ENCODE measurements around the gene NHERF2.

NHERF2 gene

GRCh38 chr16:2042986-2043666 is 16.4 kb downstream of the NHERF2 start:
- no peak for DNase-seq

GRCh38 chr16:2043667-2044451 is 17.2 kb downstream of the NHERF2 start:
- DNase-seq = no peak

GRCh38 chr16:2044541-2044940 is 17.8 kb downstream of the NHERF2 start:
- no peak for DNase-seq

GRCh38 chr16:2045965-2046892 is 19.5 kb downstream of the NHERF2 start:
- DNase-seq = no peak

- no peak for DNase-seq
Measured at GRCh38 chr16:2046893-2047329, 20.2 kb downstream of the NHERF2 start.

- peak; percentile 93 for DNase-seq
Measured at GRCh38 chr16:2047330-2048115, 20.8 kb downstream of the NHERF2 start, which contains the start of the genes NTHL1 and TSC2. Gene NTHL1, minus strand, starts transcription at chr16:2047834. Its CDS starts 11 bp downstream, at chr16:2047823. Gene TSC2, plus strand, starts transcription at chr16:2047985. Its CDS starts 631 bp downstream, at chr16:2048616.

GRCh38 chr16:2048116-2048543 is 21.4 kb downstream of the NHERF2 start:
- no peak for DNase-seq

GRCh38 chr16:2053211-2053610 is 26.5 kb downstream of the NHERF2 start:
- DNase-seq = no peak

- DNase-seq = no peak
Measured at GRCh38 chr16:2053897-2054296, 27.2 kb downstream of the NHERF2 start.

GRCh38 chr16:2054543-2055245 is 28.0 kb downstream of the NHERF2 start:
- DNase-seq = no peak

- no peak for DNase-seq
Measured at GRCh38 chr16:2056077-2056476, 29.4 kb downstream of the NHERF2 start.

GRCh38 chr16:2056681-2057407 is 30.1 kb downstream of the NHERF2 start:
- no peak for DNase-seq

- no peak for DNase-seq
Measured at GRCh38 chr16:2057438-2057837, 30.7 kb downstream of the NHERF2 start.

- DNase-seq = no peak
Measured at GRCh38 chr16:2058420-2058819, 31.7 kb downstream of the NHERF2 start.

GRCh38 chr16:2058872-2059271 is 32.2 kb downstream of the NHERF2 start:
- no peak for DNase-seq

- no peak for DNase-seq
Measured at GRCh38 chr16:2060346-2060745, 33.6 kb downstream of the NHERF2 start.

GRCh38 chr16:2061023-2061422 is 34.3 kb downstream of the NHERF2 start:
- no peak for DNase-seq

- no peak for DNase-seq
Measured at GRCh38 chr16:2061526-2061925, 34.8 kb downstream of the NHERF2 start.

GRCh38 chr16:2062801-2063200 is 36.1 kb downstream of the NHERF2 start:
- DNase-seq = no peak

- DNase-seq = no peak
Measured at GRCh38 chr16:2063861-2064260, 37.2 kb downstream of the NHERF2 start.
